Spleen (tissue), 11 donors: Measurements from ENCODE around the gene ZNF669. TPM values are rescaled to one million over a fixed set of nuclear protein-coding genes. Genes with fewer than 3 reads are reported as not detected.

Experiments
- DNase-seq: peaks from one replicate; pipeline ENCODE4 v3.0.0-alpha.2; 2020
- H3K27ac ChIP-seq, 8 donors: fragments of 200-600 bp; sonication (generic) in 7 of 8; 1 replicate in 4 of 8; 2 replicates in 4 of 8; pipeline versions ENCODE4 v1.5.0 to v1.8.0; 2016 to 2021; ENCODE audit warnings: inconsistent platforms in 4 of 8, mild to moderate bottlenecking in 4 of 8, moderate library complexity in 1 of 8
- H3K27me3 ChIP-seq, 7 donors: fragments of 200-600 bp; sonication (generic) in 6 of 7; replicated peaks in 1 of 7; 1 replicate in 4 of 7; 2 replicates in 3 of 7; pipeline versions ENCODE4 v1.5.0 to v1.8.0; 2016 to 2021; ENCODE audit warnings: inconsistent platforms in 3 of 7, mild to moderate bottlenecking in 1 of 7
- H3K36me3 ChIP-seq, 6 donors: fragments of 200-600 bp; sonication (generic) in 5 of 6; 1 replicate in 4 of 6; 2 replicates in 2 of 6; pipeline versions ENCODE4 v1.5.0 to v1.8.0; 2016 to 2021; ENCODE audit warnings: inconsistent platforms in 2 of 6
- H3K4me1 ChIP-seq, 6 donors: fragments of 200-600 bp; sonication (generic) in 5 of 6; 1 replicate in 3 of 6; 2 replicates in 3 of 6; pipeline versions ENCODE4 v1.5.0 to v1.8.0; 2016 to 2021; ENCODE audit warnings: inconsistent platforms in 3 of 6
- H3K4me3 ChIP-seq, 8 donors: fragments of 200-600 bp; sonication (generic) in 7 of 8; 1 replicate in 4 of 8; 2 replicates in 4 of 8; pipeline versions ENCODE4 v1.5.0 to v1.8.0; 2016 to 2021; ENCODE audit warnings: inconsistent platforms in 4 of 8, mild to moderate bottlenecking in 4 of 8, moderate library complexity in 2 of 8
- H3K9me3 ChIP-seq, 8 donors: fragments of 200-600 bp; sonication (generic) in 7 of 8; 1 replicate in 4 of 8; 2 replicates in 4 of 8; pipeline versions ENCODE4 v1.5.0 to v1.8.0; 2016 to 2021; ENCODE audit warnings: inconsistent platforms in 4 of 8
- POLR2A ChIP-seq, 3 donors: fragments of 450-650 bp; IDR thresholded peaks; one replicate each; pipeline ENCODE4 v1.5.1; 2017; ENCODE audit warnings: antibody characterized with exemption in 3 of 3, mild to moderate bottlenecking in 1 of 3
- POLR2AphosphoS5 ChIP-seq, 3 donors: sonication (generic); formaldehyde crosslinking; IDR thresholded peaks; one replicate each; pipeline ENCODE4 v1.5.1; 2017; ENCODE audit warnings: antibody characterized with exemption in 3 of 3
- WGBS, 5 donors: extraction: QIAGEN DNeasy Blood & Tissue Kit in 3 of 5; methylation state at CpG; one replicate each; pipeline versions ENCODE4 v1.1.5 to v1.1.7; 2013 to 2018; 5-methylcytosine and 5-hydroxymethylcytosine counted together
- intact Hi-C: fragments of 100-400 bp; cut with DNase I; formaldehyde crosslinking; loops from one replicate; pipeline ENCODE4 v1.15.0; 2023; ENCODE audit warnings: low total_unique reads
- polyA plus RNA-seq, 3 donors: library from polyadenylated mRNA; stranded (reverse); fragments of 200-250 nt; gene quantifications; one replicate each; pipeline ENCODE4 v1.2.1, GENCODE V29; 2013
- total RNA-seq, 7 donors: library from RNA; depleted of rRNA in 3 of 7; stranded (reverse); fragments of >200 nt in 3 of 7; fragmentation: NEBNext Ultra II Directional in 4 of 7; extraction: Animal tissue kit (Norgen Biotek cat#: 25700) in 4 of 7; gene quantifications; one replicate each; pipeline versions ENCODE4 v1.1.0 to v1.2.1, GENCODE V29; 2016 to 2021
- TF ChIP-seq, protein P1 (sequence below), 11 experiments: fragments of 200-600 bp in 7 of 11; fragments of 450-650 bp in 4 of 11; sonication (generic) in 4 of 11; IDR thresholded peaks in 8 of 11; conservative IDR thresholded peaks in 3 of 11; 1 replicate in 7 of 11; 2 replicates in 4 of 11; pipeline versions ENCODE4 v1.4.0 to v1.8.0; 2016 to 2021; ENCODE audit warnings: antibody characterized with exemption in 11 of 11, inconsistent platforms in 4 of 11, mild to moderate bottlenecking in 1 of 11
- donor health status: healthy with polysubstance abuse.
- donor health status: DM: no; HTN: no; CAD: no; lungs with moderate emphysema.
- donor health status: DM: no; HTN: no; CAD: no.
- donor health status: Bipolar disorder and iron deficiency.
- donor health status: healthy.
- donor health status: DM: no; HTN: no; CAD: no.
- donor health status: DM: yes; HTN: yes; CAD: no.

Gene ZNF669
- total and polyA plus RNA-seq, 10 donors, result 3.1 to 11.4 (median 7.7) TPM

DNA sequence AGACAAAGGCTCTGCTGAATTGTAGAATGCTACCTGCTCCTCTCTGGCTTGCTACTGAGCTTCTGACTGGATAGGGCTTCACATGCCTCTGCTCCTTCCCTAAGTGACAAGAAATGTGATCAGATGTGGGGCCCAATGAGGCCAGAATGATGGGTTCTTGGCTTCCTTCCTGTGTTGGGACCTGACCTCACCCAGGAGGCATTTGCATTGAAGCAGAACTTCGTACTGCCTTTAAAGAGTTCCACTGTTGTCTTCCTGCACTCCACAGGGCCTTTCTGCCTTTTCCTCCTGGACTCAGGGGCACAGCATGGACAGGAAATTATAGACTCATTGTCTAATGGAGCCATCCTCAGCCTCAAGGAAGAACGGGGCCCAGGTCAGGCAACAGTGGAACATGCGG is 39.9 kb downstream of the ZNF669 start:
- Histone ChIP-seq H3K9me3 (peaks cover 9 to 95% (median 77%) of the 10 kb centered on the region in 8 donors), H3K4me3 (no peak overlapping the region), H3K27me3 (no peaks in the 10 kb centered on the region), H3K27ac (no peak overlapping the region), H3K4me1 (no peaks in the 10 kb centered on the region), H3K36me3 (peaks cover 0 to 27% (median 0%) of the 10 kb centered on the region in 6 donors)
- DNase-seq, result peak; percentile 35
- 79 to 92% (median 84%) methylated on average over 3 of the region's 3 CpGs for WGBS, 5 donors
- no peak for TF ChIP-seq POLR2AphosphoS5 (IDR thresholded peaks at IDR 0.05)
- TF ChIP-seq, protein P1, sequence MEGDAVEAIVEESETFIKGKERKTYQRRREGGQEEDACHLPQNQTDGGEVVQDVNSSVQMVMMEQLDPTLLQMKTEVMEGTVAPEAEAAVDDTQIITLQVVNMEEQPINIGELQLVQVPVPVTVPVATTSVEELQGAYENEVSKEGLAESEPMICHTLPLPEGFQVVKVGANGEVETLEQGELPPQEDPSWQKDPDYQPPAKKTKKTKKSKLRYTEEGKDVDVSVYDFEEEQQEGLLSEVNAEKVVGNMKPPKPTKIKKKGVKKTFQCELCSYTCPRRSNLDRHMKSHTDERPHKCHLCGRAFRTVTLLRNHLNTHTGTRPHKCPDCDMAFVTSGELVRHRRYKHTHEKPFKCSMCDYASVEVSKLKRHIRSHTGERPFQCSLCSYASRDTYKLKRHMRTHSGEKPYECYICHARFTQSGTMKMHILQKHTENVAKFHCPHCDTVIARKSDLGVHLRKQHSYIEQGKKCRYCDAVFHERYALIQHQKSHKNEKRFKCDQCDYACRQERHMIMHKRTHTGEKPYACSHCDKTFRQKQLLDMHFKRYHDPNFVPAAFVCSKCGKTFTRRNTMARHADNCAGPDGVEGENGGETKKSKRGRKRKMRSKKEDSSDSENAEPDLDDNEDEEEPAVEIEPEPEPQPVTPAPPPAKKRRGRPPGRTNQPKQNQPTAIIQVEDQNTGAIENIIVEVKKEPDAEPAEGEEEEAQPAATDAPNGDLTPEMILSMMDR (IDR thresholded peaks at IDR 0.05 in 8 of 11, conservative IDR thresholded peaks at IDR 0.05 in 3 of 11), result no peak
- no peak for TF ChIP-seq POLR2A (IDR thresholded peaks at IDR 0.05)
- intact Hi-C loops, result no loop called here

DNA sequence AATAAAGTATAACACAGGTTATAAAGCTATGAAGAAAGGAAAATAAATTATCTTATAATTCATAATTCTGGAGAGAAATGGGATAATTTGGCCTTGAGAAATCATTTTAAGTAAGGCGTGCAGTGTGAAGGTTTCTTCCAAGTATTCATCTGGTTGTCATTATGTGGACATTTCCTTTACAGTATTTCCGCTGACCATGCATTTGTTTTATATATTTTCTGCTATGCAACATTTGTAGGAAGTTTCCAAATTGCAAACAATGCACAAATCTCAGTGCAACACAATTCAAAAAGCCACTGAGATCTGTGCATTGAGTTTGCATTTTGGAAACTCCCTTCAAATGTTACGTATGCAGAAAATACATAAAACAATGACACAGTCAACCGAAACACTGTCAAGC is 43.4 kb downstream of the ZNF669 start:
- Histone ChIP-seq H3K27ac (no peak overlapping the region), H3K36me3 (peaks cover 0 to 27% (median 0%) of the 10 kb centered on the region in 6 donors), H3K4me1 (no peaks in the 10 kb centered on the region), H3K27me3 (no peaks in the 10 kb centered on the region), H3K4me3 (no peak overlapping the region), H3K9me3 (peaks cover 15 to 99% (median 91%) of the 10 kb centered on the region in 8 donors)
- 70 to 83% (median 79%) methylated on average over 4 of the region's 4 CpGs for WGBS, 5 donors
- TF ChIP-seq, protein P1 (IDR thresholded peaks at IDR 0.05 in 8 of 11, conservative IDR thresholded peaks at IDR 0.05 in 3 of 11), result no peak
- no peak for TF ChIP-seq POLR2AphosphoS5 (IDR thresholded peaks at IDR 0.05)
- no peak for TF ChIP-seq POLR2A (IDR thresholded peaks at IDR 0.05)
- DNase-seq, result no peak
- intact Hi-C loops, result no loop called here

DNA sequence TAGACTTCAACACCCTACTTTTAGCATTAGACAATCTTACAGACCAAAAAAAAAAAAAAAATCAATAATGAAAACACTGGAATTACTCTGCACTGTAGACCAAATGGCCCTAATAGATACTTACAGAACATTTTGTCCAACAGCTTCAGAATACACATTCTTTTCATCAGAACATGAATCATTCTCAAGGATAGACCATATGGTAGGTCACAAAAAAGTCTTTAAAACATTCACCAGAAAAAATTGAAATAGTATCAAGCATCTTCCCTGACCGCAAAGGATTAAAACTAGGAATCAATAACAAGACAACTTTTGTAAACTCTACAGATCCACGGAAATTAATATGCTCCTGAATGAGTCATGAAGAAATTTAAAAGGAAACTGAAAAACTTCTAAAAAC is 48.1 kb downstream of the ZNF669 start:
- Histone ChIP-seq H3K27me3 (no peaks in the 10 kb centered on the region), H3K4me1 (no peaks in the 10 kb centered on the region), H3K4me3 (no peak overlapping the region), H3K9me3 (peaks cover 17 to 100% (median 97%) of the 10 kb centered on the region in 8 donors), H3K36me3 (peaks cover 0 to 21% (median 0%) of the 10 kb centered on the region in 6 donors), H3K27ac (no peak overlapping the region)
- intact Hi-C loops, result no loop called here
- TF ChIP-seq POLR2AphosphoS5 (IDR thresholded peaks at IDR 0.05) (no peak), POLR2A (IDR thresholded peaks at IDR 0.05) (no peak)
- TF ChIP-seq, protein P1 (IDR thresholded peaks at IDR 0.05 in 8 of 11, conservative IDR thresholded peaks at IDR 0.05 in 3 of 11), result no peak
- 93 to 99% (median 96%) methylated on average over 2 of the region's 2 CpGs for WGBS, 5 donors
- no peak for DNase-seq

DNA sequence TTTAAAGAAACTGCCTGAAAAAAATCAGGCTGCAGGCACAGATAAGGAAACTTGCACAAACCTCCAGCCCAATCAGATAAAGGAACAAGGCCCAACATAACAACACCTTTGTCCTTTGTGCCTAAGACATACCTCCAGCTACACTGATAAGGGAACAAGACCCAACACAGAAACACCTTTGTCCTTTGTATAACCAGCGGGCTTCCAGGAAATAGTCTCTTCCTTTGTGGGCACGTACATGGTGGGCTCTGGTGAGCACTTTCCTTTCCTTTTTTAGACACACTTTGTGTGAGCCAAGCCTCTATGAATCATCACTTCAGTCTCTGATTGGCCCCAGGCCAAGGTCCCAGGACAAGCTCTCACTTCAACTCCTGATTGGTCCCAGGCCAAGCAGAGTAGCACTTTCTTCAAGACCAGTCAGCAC is 49.2 kb downstream of the ZNF669 start:
- intact Hi-C loops, result no loop called here
- no peak overlapping the region for H3K4me3 ChIP-seq
- H3K36me3 ChIP-seq, result peaks cover 0 to 21% (median 0%) of the 10 kb centered on the region in 6 donors
- no peaks in the 10 kb centered on the region for H3K27me3 ChIP-seq
- peaks cover 15 to 100% (median 97%) of the 10 kb centered on the region in 8 donors for H3K9me3 ChIP-seq
- DNase-seq, result no peak
- no peak overlapping the region for H3K27ac ChIP-seq
- H3K4me1 ChIP-seq, result no peaks in the 10 kb centered on the region
- TF ChIP-seq POLR2A (IDR thresholded peaks at IDR 0.05) (no peak), POLR2AphosphoS5 (IDR thresholded peaks at IDR 0.05) (no peak)
- TF ChIP-seq, protein P1 (IDR thresholded peaks at IDR 0.05 in 8 of 11, conservative IDR thresholded peaks at IDR 0.05 in 3 of 11), result no peak
- 11 to 32% (median 27%) methylated on average over 2 of the region's 2 CpGs for WGBS, 5 donors

Other genes starting within 250 kb of the ZNF669 start
- 10 to 100 TPM; 32.6 to 68.8 (median 43.2) TPM for gene AHCTF1, start 172.4 kb downstream of the ZNF669 start, total RNA-seq
- gene AHCTF1, start 172.4 kb downstream of the ZNF669 start, polyA plus RNA-seq, result 1 to 10 TPM; 8.1 to 8.7 (median 8.2) TPM
- 1 to 10 TPM in 1 of 7 donors, under 1 TPM in 2, not detected in 4; 0.17 to 1.2 (median 0.30) TPM for gene ZNF695, start 96.3 kb downstream of the ZNF669 start, total RNA-seq
- under 1 TPM; 0.13 to 0.59 (median 0.33) TPM for gene ZNF695, start 96.3 kb downstream of the ZNF669 start, polyA plus RNA-seq
- gene ZNF670, start 25.5 kb downstream of the ZNF669 start, total RNA-seq, result 1 to 10 TPM; 2.3 to 5.6 (median 3.8) TPM
- gene ZNF670, start 25.5 kb downstream of the ZNF669 start, polyA plus RNA-seq, result 1 to 10 TPM; 1.4 to 2.3 (median 2.1) TPM
- gene ZNF124, start 67.7 kb upstream of the ZNF669 start, total RNA-seq, result 10 to 100 TPM; 34.3 to 44.5 (median 38.6) TPM
- gene ZNF124, start 67.7 kb upstream of the ZNF669 start, polyA plus RNA-seq, result 1 to 10 TPM; 2.7 to 3.8 (median 3.2) TPM
- gene VN1R5, start 151.7 kb upstream of the ZNF669 start, total RNA-seq, result not detected
- not detected for gene VN1R5, start 151.7 kb upstream of the ZNF669 start, polyA plus RNA-seq
- 10 to 100 TPM; 22.0 to 45.4 (median 32.9) TPM for gene ZNF496, start 227.5 kb upstream of the ZNF669 start, total RNA-seq
- gene ZNF496, start 227.5 kb upstream of the ZNF669 start, polyA plus RNA-seq, result 10 to 100 TPM in 1 of 3 donors, 1 to 10 TPM in 2; 5.7 to 13.3 (median 7.0) TPM